Measurements from ENCODE around the gene COPZ2.
A peak's percentile ranks its signal among the peaks of the same experiment; 100 is the strongest.
"Not testable (repeated sequence)": the region's sequence is repeated elsewhere in the genome, so short reads cannot be mapped to it uniquely, and the experiment has no call there.

The COPZ2 gene, protein sequence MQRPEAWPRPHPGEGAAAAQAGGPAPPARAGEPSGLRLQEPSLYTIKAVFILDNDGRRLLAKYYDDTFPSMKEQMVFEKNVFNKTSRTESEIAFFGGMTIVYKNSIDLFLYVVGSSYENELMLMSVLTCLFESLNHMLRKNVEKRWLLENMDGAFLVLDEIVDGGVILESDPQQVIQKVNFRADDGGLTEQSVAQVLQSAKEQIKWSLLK

DNA sequence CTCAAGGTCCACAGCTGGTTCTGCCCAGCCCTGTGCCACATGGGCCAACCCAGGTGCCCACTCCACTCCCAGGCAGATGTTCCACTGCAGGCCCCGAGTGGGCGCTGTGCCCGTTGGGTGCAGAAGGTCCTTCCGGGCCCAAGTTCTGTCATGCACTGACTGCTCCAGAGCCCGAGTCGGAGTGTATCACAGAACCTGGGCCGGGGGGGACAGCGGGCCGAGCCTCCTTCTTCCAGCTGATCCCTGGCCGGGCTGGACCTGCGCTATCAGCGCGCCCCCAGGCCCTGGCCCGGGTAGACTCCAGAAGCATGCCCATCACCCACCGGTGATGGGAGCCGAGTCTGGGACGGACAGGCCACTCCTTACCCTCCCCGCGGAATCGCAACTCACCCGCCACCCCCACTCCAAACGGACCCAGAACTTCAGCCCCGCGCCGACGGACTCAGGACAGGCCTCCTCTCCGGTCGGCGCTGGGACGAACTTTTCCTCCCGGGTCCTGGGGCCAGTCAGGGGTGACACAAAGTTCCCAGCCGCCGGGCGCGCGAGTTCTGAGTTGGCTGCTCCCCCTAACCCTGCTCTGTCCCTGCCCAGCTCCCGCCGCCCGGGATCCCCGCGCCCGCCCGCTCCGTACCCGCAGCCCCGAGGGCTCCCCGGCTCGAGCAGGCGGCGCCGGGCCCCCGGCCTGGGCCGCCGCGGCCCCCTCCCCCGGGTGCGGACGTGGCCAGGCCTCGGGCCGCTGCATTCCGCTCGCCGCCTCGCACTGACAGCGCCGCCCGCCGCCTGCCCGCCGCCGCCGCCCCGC, at the start of gene COPZ2:
TSS of gene COPZ2 (minus strand) at position 762 of the 802 bp plus-strand sequence. CDS start at position 742, 20 bp downstream.
- peak; percentile 66 for DNase-seq

DNA sequence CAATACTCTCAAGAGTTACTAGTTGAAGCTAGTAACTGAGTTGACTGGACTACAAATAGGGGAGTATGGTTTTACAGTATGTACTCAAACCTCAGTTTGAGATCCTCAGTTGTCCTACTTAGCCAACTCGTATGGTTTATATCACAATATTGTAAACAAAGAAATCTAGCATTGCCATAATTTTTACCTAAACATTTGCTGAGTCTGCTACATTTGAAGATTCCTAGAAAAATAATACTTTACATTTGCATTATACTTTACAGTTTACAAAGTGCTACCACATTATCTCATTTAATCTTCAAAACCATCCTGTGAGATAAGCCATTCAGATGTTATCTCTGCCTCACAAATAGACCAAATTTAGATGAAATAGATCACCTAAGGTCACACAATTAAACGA, 47.3 kb upstream of the COPZ2 start:
- DNase-seq: no peak

DNA sequence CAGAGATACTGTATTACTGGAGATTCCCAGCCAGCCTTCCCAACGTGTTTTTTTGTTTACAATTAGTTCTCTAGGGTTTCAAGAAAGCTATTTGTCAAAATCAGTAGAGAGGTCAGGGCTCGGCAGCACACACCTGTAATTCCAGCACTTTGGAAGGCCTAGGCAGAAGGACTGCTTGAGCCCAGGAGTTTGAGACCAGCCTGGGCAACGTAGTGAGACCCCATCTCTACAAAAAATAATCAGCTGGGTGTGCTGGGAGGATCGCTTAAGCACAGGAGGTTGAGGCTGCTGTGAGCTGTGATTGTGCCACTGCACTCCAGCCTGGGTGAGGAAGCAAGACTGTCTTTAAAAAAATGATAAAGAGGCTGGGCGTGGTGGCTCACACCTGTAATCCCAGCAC, 44.3 kb upstream of the COPZ2 start:
- DNase-seq: no peak

DNA sequence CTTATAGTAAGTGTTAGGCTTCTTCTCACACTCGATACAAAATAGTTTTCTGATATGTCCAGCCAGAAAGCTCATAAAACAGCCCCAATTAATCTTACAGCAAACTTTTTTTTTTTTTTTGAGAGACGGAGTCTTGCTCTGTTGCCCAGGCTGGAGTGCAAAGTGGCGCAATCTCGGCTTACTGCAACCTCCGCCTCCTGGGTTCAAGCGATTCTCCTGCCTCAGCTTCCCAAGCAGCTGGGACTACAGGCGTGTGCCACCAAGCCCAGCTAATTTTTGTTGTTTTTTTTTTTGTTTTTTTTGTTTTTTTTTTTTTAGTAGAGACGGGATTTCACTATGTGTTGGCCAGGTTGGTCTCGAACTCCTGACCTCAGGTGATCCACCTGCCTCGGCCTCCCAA, 39.6 kb upstream of the COPZ2 start:
- DNase-seq: not testable (repeated sequence)

DNA sequence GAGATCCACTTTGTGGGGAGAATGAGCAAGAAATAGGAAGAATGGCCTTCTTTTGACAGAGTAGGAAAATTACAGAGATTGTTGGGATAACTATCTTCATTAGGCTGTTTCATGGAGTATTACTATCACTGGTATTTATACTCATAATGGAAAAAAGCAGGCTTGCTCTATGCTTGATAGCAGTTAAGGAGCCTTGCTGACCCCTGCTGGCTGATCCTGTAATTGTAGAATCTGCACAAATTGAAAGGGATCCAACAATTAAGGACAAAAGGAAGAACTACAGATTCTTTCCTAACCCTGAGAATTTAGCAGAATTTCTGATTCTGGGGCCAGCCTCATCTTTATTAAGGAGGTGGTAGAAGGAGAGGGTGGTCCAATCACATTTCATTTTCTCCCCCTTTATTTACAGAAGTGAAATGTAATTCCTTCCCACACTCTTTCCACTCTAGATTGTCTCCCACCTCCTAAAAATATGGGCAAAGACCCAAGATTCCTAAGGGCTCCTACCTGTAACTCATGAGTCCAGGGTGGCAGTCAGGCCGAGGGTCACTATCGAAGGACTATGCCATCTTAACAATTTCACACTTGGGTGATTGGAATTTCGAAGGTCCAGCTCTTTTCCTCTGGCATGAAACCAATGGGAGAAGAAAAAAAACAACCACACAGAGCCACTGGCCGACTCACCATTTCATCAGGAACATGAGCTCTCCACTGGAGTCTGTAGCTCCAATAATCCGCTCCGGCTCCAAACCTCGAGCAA, 36.9 kb upstream of the COPZ2 start:
- peak; percentile 77 for DNase-seq

DNA sequence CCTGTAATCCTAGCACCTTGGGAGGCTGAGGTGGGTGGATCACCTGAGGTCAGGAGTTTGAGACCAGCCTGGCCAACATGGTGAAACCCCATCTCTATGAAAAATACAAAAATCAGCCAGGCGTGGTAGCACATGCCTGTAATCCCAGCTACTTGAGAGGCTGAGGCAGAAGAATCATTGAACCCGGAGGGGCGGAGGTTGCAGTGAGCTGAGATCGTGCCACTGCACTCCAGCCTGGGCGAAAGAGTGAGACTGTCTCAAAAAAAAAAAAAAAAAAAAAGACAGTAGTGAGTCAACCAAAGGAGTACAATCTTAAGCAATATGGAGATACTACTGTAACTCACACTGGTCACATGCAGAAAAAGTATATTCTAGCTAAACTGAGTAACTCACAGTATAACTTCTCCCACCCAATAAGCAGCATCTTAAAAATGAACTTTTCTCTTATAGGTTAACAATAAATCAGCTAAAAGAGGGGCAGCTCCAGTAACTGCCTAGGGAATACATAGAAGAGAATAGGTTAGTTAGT, 36.0 kb upstream of the COPZ2 start:
- not testable (repeated sequence) for DNase-seq

DNA sequence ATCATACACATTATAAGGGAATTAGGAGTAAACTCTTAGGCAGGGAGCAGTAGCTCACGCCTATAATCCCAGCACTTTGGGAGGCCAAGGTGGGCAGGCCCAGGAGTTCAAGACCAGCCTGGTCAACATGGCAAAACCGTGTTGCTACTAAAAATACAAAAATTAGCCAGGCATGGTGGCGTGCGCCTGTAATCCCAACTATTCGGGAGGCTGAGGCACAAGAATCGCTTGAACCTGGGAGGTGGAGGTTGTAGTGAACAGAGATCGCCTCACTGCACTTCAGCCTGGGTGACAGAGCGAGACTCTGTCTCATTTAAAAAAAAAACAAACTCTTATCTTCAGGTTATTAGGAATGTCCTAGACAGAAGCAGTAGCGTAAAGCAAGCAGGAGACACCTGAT, 35.2 kb upstream of the COPZ2 start:
- not testable (repeated sequence) for DNase-seq

DNA sequence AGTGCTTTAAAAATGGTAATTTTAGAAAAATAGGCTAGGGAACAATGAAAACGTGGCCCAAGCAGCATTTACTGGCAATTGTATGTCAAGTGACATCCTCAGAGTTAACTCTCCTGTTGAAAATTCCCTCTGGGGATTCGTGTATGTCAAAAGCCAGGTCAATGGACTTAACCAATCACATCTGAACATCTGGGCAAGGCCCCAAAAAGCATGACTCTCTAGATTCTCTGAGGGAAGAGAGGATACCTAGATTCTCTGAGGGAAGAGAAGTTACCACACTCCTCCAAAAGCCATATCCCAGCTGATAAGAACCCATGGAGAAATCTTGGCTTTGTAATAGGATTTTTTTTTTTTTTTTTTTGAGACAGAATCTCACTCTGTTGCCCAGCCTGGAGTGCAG, 34.1 kb upstream of the COPZ2 start:
- DNase-seq: no peak

DNA sequence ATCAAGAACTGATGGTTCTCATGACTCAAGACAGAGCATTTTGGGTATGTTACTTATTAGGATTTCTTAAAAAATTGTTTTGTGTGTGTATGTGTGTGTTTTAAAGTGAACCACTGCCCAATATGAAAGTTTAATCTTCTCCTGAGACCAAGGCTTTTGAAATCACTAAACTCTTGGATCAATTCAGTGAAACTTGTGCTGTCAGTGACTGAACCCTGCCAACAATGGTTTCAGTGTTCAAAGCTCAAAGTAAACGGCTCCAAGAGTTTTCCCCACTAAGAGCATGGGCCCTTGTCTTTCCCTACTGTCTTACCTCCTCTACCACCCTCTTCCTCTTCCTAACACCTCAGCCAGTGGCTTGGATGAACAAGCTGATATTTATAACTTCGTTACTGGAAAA, 32.6 kb upstream of the COPZ2 start:
- no peak for DNase-seq

DNA sequence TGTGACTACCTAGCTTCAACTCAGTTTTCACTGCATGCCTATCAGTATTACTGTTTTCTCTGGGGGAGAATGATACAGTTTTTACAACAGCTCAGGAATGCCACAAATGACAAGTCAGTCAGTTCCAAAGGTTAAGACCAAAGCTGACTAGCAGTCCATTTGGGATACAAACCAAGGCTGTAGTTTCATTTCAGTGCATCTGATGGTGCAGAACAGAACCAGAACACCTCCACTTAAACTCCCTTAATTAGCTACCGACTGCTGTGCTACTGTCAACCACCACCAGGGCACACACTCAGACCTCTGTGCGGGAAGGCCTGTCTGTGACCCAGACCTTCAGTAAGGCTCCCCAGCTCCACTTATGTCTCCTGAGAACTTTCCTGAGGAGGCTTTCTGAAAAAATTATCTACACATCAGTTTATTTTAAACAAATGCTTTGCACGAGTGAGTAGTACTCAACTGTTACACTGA, 30.9 kb upstream of the COPZ2 start:
- peak; percentile 65 for DNase-seq

DNA sequence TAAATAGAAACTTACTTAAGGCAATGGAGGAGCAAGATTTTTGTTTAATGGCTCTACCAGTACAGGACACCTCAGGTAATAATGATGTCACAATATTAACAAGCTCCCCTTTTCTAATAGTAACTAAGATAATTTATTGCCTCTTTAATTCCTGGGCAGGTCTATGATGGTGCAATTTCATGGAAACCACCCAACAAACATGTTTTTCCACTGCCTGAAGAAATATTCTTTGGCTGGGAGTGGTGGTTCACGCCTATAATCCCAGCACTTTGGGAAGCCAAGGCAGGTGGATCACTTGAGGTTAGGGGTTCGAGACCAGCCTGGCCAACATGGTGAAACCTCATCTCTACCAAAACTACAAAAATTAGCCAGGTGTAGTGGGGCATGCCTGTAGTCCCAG, 30.2 kb upstream of the COPZ2 start:
- DNase-seq: not testable (repeated sequence)

DNA sequence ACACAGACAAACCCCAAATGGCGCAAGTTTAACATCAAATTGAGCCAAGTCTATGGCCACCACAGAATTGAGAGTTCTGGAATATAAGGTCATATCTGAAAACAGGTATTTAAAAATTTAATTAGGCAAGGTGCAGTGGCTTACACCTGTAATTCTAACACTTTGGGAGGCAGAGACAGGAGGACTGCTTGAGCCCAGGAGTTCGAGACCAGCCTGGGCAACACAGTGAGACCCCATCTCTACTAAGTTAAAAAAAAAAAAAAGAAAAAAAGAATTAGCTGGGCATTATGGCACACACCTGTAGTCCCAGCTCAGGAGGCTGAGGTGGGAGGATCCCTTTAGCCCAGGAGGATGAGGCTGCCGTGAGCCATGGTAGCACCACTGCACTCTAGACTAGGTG, 29.6 kb upstream of the COPZ2 start:
- no peak for DNase-seq

DNA sequence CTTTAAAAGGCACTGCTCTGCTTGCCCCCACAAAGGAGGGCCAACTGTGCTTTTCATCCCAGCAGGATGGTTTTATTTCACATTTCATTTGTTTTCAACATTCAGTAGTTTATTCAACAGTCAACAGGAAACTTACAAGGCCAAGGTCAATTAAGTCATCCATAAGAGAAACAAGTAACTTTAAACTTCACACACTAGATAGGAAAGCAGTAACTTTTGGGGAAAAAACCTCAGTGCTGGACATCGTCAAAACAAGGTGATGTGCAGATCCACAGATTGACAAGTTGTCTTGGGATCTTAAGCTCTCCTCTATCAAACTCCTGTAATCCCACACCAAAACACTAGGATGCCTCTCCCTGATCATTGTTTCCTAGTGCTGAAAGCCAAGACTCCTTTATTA, 29.1 kb upstream of the COPZ2 start:
- DNase-seq: no peak

DNA sequence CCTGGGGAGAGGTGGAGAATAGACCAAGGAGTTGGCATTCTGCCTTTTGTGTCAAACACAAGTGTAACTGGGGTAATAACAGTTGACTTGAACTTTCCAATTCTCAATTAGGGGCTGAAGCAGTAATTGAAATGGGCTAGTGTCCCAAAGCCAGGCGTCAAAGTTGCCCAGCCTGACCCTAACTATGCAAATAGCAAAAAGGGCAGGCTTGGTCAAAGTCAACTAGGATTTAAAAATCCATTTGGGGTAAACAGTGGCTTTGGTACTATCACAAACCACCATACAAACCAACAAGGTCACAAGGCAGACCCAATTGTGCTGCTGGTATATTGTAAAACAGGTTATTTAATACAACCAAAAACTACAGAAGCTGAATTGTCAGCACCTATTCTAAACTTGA, 28.6 kb upstream of the COPZ2 start:
- no peak for DNase-seq

DNA sequence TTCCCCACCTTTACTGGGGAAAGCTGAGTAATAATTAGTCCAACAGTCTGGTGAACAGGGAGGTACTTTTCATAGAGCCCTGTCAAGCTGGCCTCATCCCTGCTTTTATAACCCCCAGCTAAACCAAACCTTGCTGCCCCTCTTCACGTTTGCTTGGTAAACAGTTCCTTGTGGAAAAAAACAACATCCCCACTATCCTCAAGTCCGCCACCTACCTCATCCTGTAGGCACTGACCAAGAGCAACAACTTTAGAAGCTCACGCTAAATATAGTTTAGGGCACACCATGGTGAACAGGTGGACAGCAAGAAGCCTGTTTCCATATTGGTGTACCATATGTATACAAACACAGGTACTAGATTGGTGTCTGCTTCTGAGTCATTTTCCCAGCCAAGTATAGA, 27.0 kb upstream of the COPZ2 start:
- no peak for DNase-seq

DNA sequence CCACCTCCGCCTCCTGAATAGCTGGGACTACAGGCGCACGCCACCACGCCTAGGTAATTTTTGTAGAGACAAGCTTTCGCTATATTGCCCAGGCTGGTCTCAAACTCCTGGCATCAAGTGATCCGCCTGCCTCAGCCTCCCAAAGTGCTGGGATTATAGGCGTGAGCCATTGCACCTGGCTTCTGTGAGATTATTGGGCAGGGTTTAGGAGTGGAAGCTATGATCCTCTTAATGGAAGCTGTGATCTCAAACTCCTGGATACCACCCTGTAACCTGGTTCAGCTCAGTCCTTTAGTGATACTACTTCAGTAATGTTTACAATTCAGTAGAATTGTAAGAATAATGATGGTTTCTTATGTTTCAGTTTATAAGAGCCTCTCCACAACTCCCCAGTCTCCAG, 24.7 kb upstream of the COPZ2 start:
- no peak for DNase-seq

DNA sequence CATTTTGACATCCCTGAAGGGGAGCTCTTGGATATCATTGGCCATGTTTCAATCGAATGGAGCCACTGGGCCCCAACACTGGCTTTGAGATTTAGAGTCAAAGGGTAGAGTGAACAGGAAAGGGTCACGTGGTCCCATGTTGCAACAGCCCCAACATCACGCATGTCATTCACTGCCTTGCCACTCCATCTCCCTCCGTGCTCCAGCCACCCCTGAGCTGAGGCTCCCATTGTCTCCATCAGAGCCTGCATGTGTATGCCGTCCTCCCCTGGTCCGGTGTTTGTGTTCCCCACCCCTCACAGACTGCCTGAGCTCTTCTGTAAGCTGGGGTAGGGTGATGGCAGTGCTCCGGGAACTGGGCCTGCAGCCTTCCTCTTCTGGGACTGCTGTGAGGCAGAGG, 22.7 kb upstream of the COPZ2 start:
- no peak for DNase-seq

DNA sequence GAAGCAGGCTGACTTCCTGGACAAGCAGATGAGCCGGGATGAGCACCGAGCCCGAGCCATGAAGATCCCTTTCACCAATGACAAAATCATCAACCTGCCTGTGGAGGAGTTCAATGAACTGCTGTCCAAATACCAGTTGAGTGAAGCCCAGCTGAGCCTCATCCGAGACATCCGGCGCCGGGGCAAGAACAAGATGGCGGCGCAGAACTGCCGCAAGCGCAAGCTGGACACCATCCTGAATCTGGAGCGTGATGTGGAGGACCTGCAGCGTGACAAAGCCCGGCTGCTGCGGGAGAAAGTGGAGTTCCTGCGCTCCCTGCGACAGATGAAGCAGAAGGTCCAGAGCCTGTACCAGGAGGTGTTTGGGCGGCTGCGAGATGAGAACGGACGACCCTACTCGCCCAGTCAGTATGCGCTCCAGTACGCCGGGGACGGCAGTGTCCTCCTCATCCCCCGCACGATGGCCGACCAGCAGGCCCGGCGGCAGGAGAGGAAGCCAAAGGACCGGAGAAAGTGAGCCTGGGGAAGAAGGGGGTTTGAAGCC, 21.6 kb upstream of the COPZ2 start:
- DNase-seq: no peak

DNA sequence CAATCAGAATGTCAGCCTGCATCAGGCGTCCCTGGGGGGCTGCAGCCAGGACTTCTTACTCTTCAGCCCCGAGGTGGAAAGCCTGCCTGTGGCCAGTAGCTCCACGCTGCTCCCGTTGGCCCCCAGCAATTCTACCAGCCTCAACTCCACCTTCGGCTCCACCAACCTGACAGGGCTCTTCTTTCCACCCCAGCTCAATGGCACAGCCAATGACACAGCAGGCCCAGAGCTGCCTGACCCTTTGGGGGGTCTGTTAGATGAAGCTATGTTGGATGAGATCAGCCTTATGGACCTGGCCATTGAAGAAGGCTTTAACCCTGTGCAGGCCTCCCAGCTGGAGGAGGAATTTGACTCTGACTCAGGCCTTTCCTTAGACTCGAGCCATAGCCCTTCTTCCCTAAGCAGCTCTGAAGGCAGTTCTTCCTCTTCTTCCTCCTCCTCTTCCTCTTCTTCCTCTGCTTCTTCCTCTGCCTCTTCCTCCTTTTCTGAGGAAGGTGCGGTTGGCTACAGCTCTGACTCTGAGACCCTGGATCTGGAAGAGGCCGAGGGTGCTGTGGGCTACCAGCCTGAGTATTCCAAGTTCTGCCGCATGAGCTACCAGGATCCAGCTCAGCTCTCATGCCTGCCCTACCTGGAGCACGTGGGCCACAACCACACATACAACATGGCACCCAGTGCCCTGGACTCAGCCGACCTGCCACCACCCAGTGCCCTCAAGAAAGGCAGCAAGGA, 21.0 kb upstream of the COPZ2 start:
- DNase-seq: no peak

DNA sequence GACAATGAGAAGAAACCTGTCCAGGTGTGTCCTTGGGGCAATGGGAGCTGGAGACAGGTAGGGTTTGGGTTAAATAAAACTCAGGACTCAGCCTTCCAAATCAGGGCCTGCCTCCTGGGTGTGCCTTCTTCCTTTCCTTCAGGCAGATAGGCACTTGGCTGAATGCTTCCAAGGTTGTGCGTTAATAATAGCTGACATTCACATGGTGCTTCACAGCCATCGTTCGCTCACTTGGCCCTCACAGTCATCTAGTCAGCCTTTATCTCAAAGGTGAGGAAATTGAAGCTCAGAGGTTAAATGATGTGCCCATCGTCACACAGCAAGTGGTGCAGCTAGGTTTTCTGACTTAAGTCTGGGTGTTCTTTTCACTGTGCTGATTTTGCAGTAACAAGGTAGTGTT, 20.0 kb upstream of the COPZ2 start:
- DNase-seq: no peak

DNA sequence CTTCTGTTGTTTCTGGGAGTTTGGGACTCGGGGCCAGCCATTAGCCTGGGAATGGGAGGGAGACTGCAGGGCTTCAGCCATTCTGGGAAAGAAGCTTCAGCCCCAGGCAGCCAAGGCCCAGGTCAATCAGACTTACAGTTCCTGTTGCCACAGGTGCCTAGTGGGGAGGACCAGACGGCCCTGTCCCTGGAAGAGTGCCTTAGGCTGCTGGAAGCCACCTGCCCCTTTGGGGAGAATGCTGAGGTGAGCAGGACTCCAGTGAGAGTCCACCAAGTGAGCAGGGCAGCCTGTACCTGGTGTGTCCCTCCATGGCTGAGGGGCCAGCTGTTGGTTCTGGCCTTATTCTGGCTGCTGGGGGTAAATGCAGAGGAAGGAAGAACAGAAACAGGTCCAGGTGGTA, 19.3 kb upstream of the COPZ2 start:
- DNase-seq: no peak

DNA sequence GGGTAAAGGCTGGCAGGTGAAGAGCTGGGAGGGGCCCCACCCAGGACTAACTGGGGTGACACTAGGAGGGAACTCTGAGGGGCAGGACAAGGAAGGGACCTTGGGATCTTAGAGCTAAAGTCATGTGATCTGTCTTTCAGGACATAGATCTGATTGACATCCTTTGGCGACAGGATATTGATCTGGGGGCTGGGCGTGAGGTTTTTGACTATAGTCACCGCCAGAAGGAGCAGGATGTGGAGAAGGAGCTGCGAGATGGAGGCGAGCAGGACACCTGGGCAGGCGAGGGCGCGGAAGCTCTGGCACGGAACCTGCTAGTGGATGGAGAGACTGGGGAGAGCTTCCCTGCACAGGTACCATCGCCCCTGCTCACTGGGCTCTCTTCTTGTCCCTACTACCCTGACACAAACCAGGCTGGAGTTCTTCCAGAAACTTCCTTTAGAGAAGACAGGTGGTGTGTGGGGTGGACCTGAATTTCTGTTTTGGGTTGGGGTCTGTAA, 18.7 kb upstream of the COPZ2 start:
- no peak for DNase-seq

Measured in fibroblast of skin of right biceps (primary cell).